Epidermal melanocyte (primary cell): ENCODE data around the gene ZSWIM4.
"Not testable (repeated sequence)": the region's sequence is repeated elsewhere in the genome, so short reads cannot be mapped to it uniquely, and the experiment has no call there.

Experiments
- DNase-seq: peaks from one replicate; pipeline ENCODE4 v3.0.0; 2011; ENCODE audit warnings: low spot score; ENCODE audit not compliant: insufficient read length

Gene ZSWIM4

GRCh38 chr19:13848798-13849676 lies 53.8 kb downstream of the ZSWIM4 start:
- DNase-seq, result peak; percentile 7

- DNase-seq, result peak; percentile 64
Measured at GRCh38 chr19:13849991-13850909, 55.0 kb downstream of the ZSWIM4 start.

- DNase-seq, result peak; percentile 55
Measured at GRCh38 chr19:13850910-13851733, 55.9 kb downstream of the ZSWIM4 start.

- DNase-seq, result not testable (repeated sequence)
Measured at GRCh38 chr19:13851734-13852114, 56.5 kb downstream of the ZSWIM4 start.

GRCh38 chr19:13852171-13852707 lies 57.0 kb downstream of the ZSWIM4 start:
- not testable (repeated sequence) for DNase-seq

GRCh38 chr19:13856497-13856896 lies 61.3 kb downstream of the ZSWIM4 start:
- DNase-seq, result peak; percentile 9

- peak; percentile 7 for DNase-seq
Measured at GRCh38 chr19:13859361-13859880, 64.2 kb downstream of the ZSWIM4 start.

- DNase-seq, result peak; percentile 0
Measured at GRCh38 chr19:13860679-13861391, 65.6 kb downstream of the ZSWIM4 start.

GRCh38 chr19:13861392-13861713 lies 66.1 kb downstream of the ZSWIM4 start:
- peak; percentile 15 for DNase-seq

- peak; percentile 99 for DNase-seq
Measured at GRCh38 chr19:13861714-13862531, 66.7 kb downstream of the ZSWIM4 start.

GRCh38 chr19:13864046-13864666 lies 68.9 kb downstream of the ZSWIM4 start:
- peak; percentile 16 for DNase-seq

GRCh38 chr19:13864667-13865570 lies 69.7 kb downstream of the ZSWIM4 start:
- peak; percentile 17 for DNase-seq

GRCh38 chr19:13865571-13866462 lies 70.6 kb downstream of the ZSWIM4 start:
- DNase-seq, result peak; percentile 50

- DNase-seq, result no peak
Measured at GRCh38 chr19:13866463-13867046, 71.3 kb downstream of the ZSWIM4 start.

GRCh38 chr19:13868663-13869062 lies 73.4 kb downstream of the ZSWIM4 start:
- no peak for DNase-seq

- DNase-seq, result no peak
Measured at GRCh38 chr19:13869281-13869680, 74.0 kb downstream of the ZSWIM4 start.
